HepG2 (cell line): ENCODE measurements around the gene CXCR5. TPM values are rescaled to one million over a fixed set of nuclear protein-coding genes. Genes with fewer than 3 reads are reported as not detected.

ENCODE experiments used
- ARNT2 ChIP-seq: sonication (generic); formaldehyde crosslinking; IDR thresholded peaks from 2 replicates; pipeline ENCODE4 v1.8.0; 2022; ENCODE audit warnings: mild to moderate bottlenecking, low read depth, missing genetic modification reagents, moderate library complexity
- DDIT3 ChIP-seq: sonication (generic); formaldehyde crosslinking; IDR thresholded peaks from 2 replicates; pipeline ENCODE4 v1.4.0; 2020; ENCODE audit warnings: mild to moderate bottlenecking, missing genetic modification reagents
- EP300 ChIP-seq, 3 experiments: sonication (generic) in 1 of 3; formaldehyde crosslinking in 1 of 3; IDR thresholded peaks; 2 replicates each; pipeline versions ENCODE4 v1.5.1 to v1.6.1; 2011 to 2020; ENCODE audit warnings: low read depth in 2 of 3, low read length in 2 of 3, borderline replicate concordance in 1 of 3, improper control_type of control experiment in 1 of 3, mild to moderate bottlenecking in 1 of 3, missing genetic modification reagents in 1 of 3, moderate library complexity in 1 of 3
- GATAD1 ChIP-seq: IDR thresholded peaks from 2 replicates; pipeline ENCODE4 v1.6.1; 2016; ENCODE audit warnings: missing genetic modification reagents, missing compliant biosample characterization
- HIVEP1 ChIP-seq: sonication (generic); formaldehyde crosslinking; IDR thresholded peaks from 2 replicates; pipeline ENCODE4 v1.4.0; 2020; ENCODE audit warnings: mild to moderate bottlenecking, missing genetic modification reagents
- HNF4A ChIP-seq: sonication (generic); formaldehyde crosslinking; IDR thresholded peaks from 2 replicates; pipeline ENCODE4 v1.4.0; 2020; ENCODE audit warnings: missing genetic modification reagents
- MAF1 ChIP-seq: sonication (generic); formaldehyde crosslinking; IDR thresholded peaks from 2 replicates; pipeline ENCODE4 v1.5.0; 2020; ENCODE audit warnings: missing genetic modification reagents, borderline replicate concordance
- MYC ChIP-seq: sonication (generic); formaldehyde crosslinking; IDR thresholded peaks from 2 replicates; pipeline ENCODE4 v1.9.0; 2021; ENCODE audit warnings: missing genetic modification reagents, borderline replicate concordance
- PAXIP1 ChIP-seq: sonication (generic); formaldehyde crosslinking; conservative IDR thresholded peaks from 2 replicates; pipeline ENCODE4 v1.4.0; 2020; ENCODE audit warnings: mild to moderate bottlenecking, missing genetic modification reagents, moderate library complexity
- SOX6 ChIP-seq, 2 experiments: fragments of 450-650 bp in 1 of 2; sonication (generic) in 1 of 2; formaldehyde crosslinking in 1 of 2; IDR thresholded peaks; 2 replicates each; pipeline versions ENCODE4 v1.4.0 to v1.6.1; 2017 to 2020; ENCODE audit warnings: antibody characterized with exemption in 1 of 2, mild to moderate bottlenecking in 1 of 2, missing genetic modification reagents in 1 of 2
- SPEN ChIP-seq: sonication (generic); formaldehyde crosslinking; IDR thresholded peaks from 2 replicates; pipeline ENCODE4 v1.5.1; 2020; ENCODE audit warnings: low read depth, mild to moderate bottlenecking, missing genetic modification reagents
- SRSF1 ChIP-seq: fragments of 200-400 bp; formaldehyde crosslinking; optimal IDR thresholded peaks from 2 replicates; pipeline ENCODE3; 2017; ENCODE audit warnings: mild to moderate bottlenecking, low read depth, low read length, moderate library complexity
- TFDP2 ChIP-seq: sonication (generic); formaldehyde crosslinking; IDR thresholded peaks from 2 replicates; pipeline ENCODE4 v1.4.0; 2020; ENCODE audit warnings: missing genetic modification reagents
- ZFX ChIP-seq: sonication (generic); formaldehyde crosslinking; IDR thresholded peaks from 2 replicates; pipeline ENCODE4 v1.4.0; 2020; ENCODE audit warnings: mild to moderate bottlenecking, low read depth, missing genetic modification reagents, moderate library complexity
- ZNF350 ChIP-seq: sonication (generic); formaldehyde crosslinking; IDR thresholded peaks from 2 replicates; pipeline ENCODE4 v1.4.0; 2020; ENCODE audit warnings: mild to moderate bottlenecking, low read depth, missing genetic modification reagents, borderline replicate concordance
- ZNF598 ChIP-seq: sonication (generic); formaldehyde crosslinking; IDR thresholded peaks from 2 replicates; pipeline ENCODE4 v1.5.1; 2020; ENCODE audit warnings: mild to moderate bottlenecking, missing genetic modification reagents, borderline replicate concordance
- ZNF710 ChIP-seq: sonication (generic); formaldehyde crosslinking; IDR thresholded peaks from 2 replicates; pipeline ENCODE4 v1.5.0; 2020; ENCODE audit warnings: mild to moderate bottlenecking, missing genetic modification reagents, borderline replicate concordance
- polyA plus RNA-seq, 8 experiments: library from polyadenylated mRNA; depleted of rRNA in 3 of 8; stranded (reverse) in 7 of 8; unstranded in 1 of 8; fragments of >200 nt; fragmentation: Illumina TruSeq in 4 of 8; extraction: Trizol in 4 of 8; gene quantifications; 2 replicates each; pipeline versions ENCODE4 v1.2.1 to v1.2.3, GENCODE V29; 2011 to 2016; ENCODE audit warnings: low read depth in 4 of 8, missing spikeins in 1 of 8, mixed read lengths in 1 of 8; ENCODE audit not compliant: insufficient read depth in 1 of 8
- total RNA-seq, 5 experiments: library from RNA; depleted of rRNA; stranded (reverse); fragments of >200 nt; fragmentation: Illumina TruSeq; extraction: Trizol; gene quantifications; 2 replicates each; pipeline ENCODE4 v1.2.3, GENCODE V29; 2016; ENCODE audit warnings: low read depth in 1 of 5

Gene CXCR5
- total and polyA plus RNA-seq, 2 of the 13 experiments (the other 11 are each of a cell fraction or from before 2014, with no cell fraction given) = not detected

GRCh38 chr11:118924591-118925585 lies 41.2 kb downstream of the CXCR5 start (continued):
- TF ChIP-seq PAXIP1 (CRISPR knock-in tag) (0 out of 2 replicates have a peak, but pooled peaks have one; percentile 22), SRSF1 (peak; percentile 47), MYC (peak; percentile 29; the same call in 1 of the 2 replicates), SOX6 (IDR thresholded peaks at IDR 0.05) (no peak), SOX6 (CRISPR knock-in tag; IDR thresholded peaks at IDR 0.05) (peak; percentile 8; the same call in 1 of the 2 replicates), MAF1 (CRISPR knock-in tag) (no peak), GATAD1 (CRISPR knock-in tag) (peak; percentile 48; the same call in 1 of the 2 replicates), ARNT2 (0 out of 2 replicates have a peak, but pooled peaks have one; percentile 23), DDIT3 (CRISPR knock-in tag) (no peak), ZNF598 (CRISPR knock-in tag) (peak; percentile 70; the same call in 1 of the 2 replicates), ZNF350 (peak; percentile 35; the same call in 1 of the 2 replicates), ZNF710 (peak; percentile 55; the same call in 1 of the 2 replicates), ZFX (CRISPR knock-in tag) (peak; percentile 94), EP300 (IDR thresholded peaks at IDR 0.05; ENCODE audit: low read depth in 2 of 2, low read length in 2 of 2) (0 out of 4 replicates have a peak, but pooled peaks of 1 of the 2 experiments have one; percentile 8), EP300 (CRISPR knock-in tag; IDR thresholded peaks at IDR 0.05; ENCODE audit: borderline replicate concordance) (no peak), SPEN (CRISPR knock-in tag) (0 out of 2 replicates have a peak, but pooled peaks have one; percentile 27), HNF4A (CRISPR knock-in tag) (peak; percentile 68), HIVEP1 (0 out of 2 replicates have a peak, but pooled peaks have one; percentile 34), TFDP2 (CRISPR knock-in tag) (no peak)
